HG02943 (cell line): ENCODE data around the gene SSC5D.

ENCODE experiments used
- ATAC-seq: cut with Tn5 transposase; IDR thresholded peaks from one replicate; pipeline ENCODE4 v1.9.1; 2021; ENCODE audit warnings: mild to moderate bottlenecking, low read depth, moderate library complexity; ENCODE audit not compliant: unreplicated experiment

Gene SSC5D

DNA sequence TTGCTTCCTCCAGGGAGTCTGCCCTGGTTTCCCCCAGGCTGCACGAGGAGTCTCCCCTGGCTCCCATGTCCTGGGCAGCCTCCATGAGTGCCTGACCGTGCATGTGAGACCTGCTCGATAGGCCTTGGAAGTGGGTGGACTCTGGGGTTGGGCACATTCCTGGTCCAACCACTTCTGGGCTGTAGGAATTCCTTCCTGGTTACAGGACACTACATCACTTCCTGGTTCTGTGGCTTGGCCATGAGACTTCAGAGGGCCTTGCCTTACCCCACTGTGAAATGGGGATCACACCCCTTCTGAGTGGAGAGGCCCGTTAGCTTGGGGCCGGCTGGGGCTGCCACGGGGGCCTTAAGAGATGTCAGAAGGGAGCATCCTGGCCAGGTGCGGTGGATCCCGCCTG lies 15.8 kb upstream of the SSC5D start:
- ATAC-seq = no peak

DNA sequence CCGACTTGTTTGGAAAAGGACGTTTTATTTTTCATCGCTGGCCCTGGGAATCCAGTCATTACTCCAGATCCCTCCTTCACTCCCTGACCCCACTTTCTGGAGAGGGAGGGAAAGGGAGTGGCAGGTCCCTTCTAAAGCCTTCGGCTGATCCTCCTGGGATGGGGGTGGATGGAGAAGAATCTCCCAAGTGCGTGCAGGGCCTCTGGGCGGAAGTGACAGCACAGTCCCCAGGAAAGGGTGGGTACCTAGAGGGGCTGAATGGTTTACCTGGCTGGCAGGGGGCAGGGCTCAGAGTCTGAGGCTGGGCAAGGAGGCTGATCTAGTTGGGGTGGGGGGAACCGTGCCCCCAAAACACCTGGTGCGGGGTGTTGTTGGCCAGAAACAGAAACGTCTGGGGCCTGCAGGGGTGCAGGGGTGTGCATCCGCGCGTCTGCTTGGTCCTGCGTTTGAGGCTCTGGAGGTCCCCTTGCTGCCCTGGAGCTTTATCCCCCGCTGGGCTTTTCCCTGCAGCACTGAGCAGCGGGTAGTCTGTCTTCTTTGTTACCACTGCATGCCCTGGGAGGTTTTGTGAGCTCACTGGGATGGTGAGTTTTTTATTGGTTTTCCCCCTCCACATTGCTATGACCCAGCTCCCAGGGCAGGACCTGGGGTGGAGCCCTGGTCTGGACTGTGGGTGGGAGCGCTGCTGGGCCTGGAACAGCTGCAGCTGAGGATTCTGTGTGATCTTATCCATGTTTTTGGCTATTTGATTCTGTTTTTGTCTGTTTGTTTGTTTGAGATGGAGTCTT lies 14.8 kb upstream of the SSC5D start:
- ATAC-seq = no peak

DNA sequence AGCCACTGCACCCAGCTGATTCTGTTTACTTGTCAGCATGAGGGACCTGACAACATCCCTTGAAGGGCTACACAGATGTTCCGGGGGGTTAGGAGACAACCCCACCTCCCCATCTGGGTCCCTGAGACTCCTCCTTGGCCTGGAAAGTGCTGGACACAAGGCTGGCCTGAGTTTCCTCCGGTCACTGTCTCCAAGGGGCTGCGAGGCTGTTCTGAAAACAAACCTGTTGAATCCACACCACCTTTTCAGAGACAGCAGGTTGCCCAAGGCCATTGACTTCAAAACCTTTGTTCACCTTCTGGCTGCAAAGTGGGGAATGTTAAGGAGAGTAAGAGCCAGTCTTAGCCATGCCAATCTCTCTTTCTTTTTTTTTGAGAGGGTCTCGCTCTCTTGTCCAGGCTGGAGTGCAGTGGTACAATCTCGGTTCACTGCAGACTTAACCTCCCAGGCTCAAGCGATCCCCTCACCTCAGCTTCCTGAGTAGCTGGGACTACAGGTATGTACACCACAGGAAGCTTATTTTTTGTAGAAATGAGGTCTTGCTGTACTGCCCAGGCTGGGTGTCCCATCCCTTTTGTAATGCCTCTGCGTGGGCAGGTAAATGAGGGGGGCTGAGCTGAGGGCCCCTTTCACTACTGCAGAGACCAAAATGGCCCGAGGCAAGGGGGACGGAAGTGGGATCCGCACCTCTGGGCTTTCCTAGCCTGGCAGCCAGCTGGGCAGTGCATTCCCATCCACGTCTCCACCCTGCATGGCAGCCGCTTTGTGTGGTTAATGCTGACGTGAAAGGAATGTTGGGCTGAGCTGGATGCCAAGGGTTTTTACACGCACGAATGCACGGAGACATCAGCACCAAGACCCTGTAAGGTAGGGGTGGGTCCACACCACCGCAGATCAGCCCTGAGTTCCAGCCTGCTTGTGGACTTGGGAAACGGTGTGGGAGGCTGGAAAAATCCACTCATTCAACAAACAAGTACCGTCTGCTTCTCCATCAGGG lies 13.7 kb upstream of the SSC5D start:
- ATAC-seq = no peak

DNA sequence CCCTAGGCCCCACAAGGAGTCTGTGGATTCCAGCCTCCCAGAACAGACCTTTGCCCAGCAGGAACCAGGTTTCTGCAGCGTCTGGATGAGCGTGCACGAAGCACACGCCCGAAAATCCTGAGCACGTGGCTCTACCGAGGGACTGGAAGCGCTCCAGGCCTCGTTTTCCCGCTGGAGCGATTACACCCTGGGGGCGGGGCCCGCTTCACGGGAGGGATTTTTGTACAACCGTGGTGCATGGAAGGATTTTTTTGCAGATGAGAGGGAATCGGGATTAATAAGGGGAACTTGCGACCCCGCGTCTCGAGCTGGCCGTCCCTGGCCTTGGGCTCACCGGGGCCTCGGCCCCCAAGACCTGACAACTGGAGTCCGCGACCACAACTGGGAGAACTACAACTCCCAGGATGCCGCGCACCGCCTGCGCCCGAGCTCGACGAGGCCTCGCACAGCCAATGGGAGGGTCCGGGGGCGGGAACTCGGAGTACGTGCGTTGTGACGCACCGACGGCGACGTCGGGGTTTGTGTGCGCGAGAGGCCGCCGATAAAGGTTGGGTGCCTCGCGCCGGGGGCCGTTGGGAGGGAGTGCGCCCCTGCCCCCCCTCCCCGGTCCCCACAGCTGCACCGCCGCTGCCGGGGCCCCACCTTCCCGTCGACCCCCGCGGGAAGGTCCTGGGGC lies 12.0 kb upstream of the SSC5D start, which contains the start of gene ZNF628:
ZNF628 (plus strand) TSS at position 518 of the 676 bp plus-strand sequence. CDS start 3,294 bp downstream, outside the sequence.
- ATAC-seq = peak; percentile 92

DNA sequence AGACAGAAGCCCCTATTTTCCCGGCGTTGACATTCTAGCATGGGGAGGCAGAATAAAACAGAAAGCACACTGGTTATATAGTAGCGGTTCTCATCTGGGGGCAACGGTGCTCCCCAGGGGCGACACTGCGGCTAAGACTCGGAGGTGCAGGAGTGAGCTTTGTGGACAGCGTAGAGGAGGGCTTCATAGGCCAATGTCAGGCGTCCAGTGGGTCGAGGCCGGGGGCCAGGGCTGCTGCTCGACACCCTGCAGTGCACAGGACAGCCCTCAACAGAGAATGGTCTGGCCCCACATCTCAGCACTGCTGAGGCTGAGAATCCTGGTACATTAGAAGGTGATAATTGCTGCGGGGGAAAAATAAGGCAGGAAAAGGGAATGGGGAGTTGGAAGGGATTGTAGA lies 10.3 kb upstream of the SSC5D start:
- ATAC-seq = no peak

DNA sequence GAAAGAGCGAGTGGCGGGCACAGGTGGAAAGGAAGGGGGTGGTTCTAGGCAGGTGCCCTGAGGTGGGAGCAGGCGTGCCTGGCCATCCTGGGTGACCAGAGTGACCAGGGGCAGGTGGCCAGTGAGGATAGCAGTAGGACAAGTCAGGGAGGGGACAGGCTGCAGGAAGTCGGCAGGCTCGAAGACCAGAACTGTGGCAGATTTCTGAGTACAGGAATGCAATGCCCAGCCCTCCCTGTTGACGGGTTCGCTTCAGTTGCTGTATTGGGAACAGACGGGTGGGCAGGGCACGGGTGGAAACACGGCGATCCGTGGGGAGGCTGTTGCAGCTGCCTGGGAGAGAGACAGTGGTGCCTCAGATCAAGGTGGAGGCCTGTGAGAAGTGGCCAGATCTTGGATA lies 9.9 kb upstream of the SSC5D start:
- no peak for ATAC-seq

DNA sequence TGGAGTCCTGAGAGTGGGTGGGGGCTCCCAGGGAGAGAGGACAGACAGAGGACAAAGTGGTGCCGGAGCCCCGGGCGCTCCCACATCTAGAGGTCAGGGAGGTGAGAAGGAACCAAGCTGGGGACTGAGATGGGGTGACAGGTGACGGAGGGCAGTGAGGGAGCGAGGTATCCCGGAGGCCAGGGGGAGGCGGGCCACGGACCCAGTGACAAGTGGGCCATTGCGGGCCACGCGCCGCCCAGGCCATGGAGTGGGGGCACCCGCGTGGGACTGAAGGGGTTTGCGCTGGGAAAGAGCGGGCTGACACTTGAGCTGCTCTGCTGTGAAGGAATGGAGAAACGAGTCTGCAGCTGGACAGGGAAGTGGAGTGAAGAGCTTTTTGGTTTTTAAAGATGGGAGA lies 9.2 kb upstream of the SSC5D start:
- no peak for ATAC-seq

DNA sequence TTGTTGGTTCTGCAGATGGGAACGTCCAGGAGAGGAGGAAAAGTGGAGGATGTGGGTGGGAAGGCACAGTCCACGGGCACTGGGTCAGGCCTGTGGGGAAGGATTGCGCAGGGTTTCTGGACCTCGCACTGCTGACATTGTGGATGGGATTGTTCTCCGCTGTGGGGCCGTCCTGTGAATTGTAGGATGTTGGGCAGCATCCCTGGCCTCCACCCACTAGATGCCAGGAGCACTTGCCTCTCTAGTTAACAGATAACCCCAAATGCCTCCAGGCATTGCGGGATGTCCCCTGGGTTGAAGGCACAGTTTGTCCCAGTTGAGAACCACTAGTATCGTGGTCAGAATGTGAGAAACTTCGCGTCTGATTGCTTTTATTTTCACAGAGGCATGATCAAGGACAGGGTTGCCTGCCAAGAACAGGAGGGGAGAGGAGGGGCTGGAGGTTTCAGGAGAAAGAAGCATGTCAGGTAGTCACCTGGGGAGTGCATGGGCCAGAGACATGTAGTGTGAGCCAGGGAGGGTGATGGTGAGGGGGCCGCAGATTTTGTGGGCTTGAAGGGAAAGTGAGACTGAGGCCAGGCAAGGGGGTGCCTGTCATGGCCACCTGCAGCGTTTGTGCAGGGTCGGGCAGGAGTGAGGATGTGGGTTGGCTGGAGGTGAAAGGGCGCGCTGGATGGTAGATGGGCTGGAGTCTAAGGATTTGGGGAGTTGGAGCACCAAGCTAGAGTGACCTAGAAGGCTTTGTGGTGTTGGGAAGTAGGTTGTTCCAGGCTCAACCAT lies 8.6 kb upstream of the SSC5D start:
- ATAC-seq = no peak

DNA sequence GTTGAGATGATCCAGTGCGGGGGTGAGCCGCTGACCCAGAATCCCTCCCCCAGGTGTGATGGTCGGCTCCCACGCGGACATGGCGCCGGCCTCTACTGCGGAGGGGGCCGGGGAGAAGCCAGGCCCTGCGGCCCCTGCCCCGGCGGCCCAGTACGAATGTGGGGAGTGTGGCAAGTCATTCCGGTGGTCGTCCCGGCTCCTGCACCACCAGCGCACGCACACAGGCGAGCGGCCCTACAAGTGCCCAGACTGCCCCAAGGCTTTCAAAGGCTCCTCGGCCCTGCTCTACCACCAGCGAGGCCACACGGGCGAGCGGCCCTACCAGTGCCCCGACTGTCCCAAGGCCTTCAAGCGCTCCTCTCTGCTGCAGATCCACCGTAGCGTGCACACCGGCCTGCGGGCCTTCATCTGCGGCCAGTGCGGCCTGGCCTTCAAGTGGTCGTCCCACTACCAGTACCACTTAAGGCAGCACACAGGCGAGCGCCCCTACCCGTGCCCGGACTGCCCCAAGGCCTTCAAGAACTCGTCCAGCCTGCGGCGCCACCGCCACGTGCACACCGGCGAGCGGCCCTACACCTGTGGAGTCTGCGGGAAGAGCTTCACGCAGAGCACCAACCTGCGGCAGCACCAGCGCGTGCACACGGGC lies 7.0 kb upstream of the SSC5D start:
- ATAC-seq = no peak

DNA sequence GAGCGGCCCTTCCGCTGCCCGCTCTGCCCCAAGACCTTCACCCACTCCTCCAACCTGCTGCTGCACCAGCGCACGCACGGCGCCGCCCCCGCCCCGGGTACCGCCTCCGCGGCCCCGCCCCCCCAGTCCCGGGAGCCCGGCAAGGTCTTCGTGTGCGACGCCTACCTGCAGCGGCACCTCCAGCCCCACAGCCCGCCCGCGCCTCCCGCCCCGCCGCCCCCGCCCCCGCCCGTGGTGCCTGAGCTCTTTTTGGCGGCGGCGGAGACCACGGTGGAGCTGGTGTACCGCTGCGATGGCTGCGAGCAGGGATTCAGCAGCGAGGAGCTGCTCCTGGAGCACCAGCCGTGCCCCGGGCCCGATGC lies 6.5 kb upstream of the SSC5D start:
- ATAC-seq = no peak

DNA sequence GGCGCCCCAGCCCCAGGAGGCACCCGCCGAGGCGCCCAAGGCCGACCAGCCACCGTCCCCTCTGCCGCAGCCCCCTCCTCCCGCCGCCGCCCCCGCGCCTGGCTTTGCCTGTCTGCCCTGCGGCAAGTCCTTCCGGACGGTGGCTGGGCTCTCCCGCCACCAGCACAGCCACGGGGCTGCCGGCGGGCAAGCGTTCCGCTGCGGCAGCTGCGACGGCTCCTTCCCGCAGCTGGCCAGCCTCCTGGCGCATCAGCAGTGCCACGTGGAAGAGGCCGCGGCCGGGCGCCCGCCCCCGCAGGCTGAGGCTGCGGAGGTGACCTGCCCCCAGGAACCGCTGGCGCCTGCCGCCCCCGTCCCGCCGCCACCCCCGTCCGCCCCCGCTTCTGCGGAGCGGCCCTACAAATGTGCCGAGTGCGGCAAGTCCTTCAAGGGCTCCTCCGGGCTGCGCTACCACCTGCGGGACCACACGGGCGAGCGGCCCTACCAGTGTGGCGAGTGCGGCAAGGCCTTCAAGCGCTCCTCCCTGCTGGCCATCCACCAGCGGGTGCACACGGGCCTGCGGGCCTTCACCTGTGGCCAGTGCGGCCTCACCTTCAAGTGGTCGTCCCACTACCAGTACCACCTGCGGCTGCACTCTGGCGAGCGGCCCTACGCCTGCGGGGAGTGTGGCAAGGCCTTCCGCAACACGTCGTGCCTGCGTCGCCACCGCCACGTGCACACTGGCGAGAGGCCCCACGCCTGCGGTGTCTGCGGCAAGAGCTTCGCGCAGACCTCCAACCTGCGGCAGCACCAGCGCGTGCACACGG lies 5.9 kb upstream of the SSC5D start:
- no peak for ATAC-seq

DNA sequence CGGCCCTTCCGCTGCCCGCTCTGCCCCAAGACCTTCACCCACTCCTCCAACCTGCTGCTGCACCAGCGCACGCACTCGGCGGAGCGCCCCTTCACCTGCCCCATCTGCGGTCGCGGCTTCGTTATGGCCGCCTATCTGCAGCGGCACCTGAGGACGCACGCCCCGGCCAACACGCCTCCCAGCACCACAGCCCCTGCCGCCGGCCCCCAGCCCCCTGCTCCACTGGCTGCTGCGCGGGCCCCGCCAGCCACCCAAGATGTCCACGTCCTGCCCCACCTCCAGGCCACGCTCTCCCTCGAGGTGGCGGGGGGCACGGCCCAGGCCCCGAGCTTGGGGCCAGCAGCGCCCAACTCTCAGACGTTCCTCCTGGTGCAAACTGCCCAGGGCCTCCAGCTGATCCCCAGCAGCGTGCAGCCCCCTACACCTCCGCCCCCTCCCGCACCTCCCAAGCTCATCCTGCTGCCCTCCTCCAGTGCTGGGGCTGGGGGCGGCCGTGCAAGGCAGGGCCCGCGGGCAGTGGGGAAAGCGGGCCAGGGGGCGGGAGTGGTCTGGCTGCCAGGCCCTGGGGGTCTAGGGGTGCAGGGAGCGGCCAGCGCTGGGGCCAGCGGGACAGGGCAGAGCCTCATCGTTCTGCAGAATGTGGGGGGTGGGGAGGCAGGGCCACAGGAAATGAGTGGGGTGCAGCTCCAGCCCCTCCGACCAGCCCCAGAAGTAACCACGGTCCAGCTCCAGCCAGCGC lies 5.1 kb upstream of the SSC5D start:
- no peak for ATAC-seq

DNA sequence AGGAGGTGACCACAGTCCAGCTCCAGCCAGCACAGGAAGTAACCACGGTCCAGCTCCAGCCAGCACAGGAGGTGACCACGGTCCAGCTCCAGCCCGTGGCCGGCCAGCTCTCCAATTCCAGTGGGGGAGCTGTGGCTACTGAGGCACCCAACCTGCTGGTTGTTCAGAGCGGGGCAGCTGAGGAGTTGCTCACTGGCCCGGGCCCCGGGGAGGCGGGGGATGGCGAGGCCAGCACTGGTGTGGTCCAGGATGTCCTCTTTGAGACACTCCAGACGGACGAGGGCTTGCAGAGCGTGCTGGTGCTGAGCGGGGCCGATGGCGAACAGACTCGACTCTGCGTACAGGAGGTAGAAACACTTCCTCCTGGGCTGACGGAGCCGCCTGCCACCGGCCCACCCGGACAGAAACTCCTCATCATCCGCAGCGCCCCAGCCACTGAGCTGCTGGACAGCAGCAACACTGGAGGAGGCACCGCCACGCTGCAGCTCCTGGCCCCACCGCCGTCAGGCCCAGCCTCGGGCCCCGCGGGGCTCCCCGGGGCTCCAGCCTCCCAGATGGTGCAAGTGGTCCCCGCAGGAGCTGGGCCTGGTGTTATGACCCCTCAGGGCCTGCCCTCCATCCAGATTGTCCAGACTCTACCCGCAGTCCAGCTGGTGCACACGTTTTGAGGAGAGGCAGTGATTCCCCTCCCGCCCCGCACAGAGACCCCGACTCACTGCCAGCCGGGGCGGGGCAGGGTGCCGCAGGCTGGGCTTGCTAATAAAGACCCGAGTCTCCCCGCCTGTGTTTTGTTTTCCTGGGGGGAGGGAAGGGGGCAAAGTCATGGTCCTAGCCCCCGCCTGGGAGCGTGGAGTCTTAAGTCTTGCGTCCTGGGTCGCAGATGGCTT lies 4.3 kb upstream of the SSC5D start:
- ATAC-seq = no peak

DNA sequence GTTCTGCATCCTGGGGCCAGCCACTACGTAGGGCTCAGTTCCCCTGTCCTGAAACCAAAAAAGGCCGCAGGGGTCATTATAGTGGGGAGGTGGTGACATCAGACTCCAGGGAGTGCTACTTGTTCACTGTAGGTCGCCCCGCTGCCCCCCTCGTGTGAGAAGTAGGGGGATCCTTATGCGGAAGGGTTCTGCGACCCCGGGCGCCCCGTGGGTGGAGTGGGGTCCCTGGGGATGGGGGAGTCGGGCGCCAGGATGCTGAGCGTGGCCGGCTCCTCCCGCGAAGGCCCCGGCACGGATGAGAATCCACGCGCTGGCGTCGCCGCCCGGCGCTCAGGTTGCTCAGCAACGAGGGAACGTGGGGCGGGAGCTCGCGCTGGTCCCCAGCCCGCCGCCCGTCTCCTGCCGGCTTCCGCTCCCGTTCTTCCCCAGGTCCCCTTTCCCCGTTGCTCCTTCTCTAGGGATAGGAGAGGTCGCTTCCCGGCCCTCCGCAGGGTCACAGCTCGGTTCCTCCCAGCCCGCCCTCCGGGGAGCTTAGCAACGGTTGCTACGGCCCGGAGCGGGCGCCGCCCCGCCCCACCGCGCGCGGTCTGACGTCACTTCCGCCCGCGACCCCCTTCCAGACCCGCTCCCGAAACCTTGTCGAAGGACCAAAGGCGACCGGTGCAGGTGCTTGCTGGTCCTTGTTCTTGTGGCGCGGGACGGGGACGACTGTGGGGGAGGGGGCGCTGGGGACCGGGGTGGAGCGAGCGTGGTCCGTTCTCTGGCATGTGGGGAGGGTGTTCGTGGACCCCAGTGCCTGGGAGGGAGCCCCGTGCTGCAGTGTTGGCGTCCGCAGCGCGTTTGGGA lies 3.4 kb upstream of the SSC5D start, which contains the start of gene NAT14:
NAT14 (plus strand) TSS at position 596 of the 846 bp plus-strand sequence. CDS start 521 bp downstream, outside the sequence.
- ATAC-seq = no peak

DNA sequence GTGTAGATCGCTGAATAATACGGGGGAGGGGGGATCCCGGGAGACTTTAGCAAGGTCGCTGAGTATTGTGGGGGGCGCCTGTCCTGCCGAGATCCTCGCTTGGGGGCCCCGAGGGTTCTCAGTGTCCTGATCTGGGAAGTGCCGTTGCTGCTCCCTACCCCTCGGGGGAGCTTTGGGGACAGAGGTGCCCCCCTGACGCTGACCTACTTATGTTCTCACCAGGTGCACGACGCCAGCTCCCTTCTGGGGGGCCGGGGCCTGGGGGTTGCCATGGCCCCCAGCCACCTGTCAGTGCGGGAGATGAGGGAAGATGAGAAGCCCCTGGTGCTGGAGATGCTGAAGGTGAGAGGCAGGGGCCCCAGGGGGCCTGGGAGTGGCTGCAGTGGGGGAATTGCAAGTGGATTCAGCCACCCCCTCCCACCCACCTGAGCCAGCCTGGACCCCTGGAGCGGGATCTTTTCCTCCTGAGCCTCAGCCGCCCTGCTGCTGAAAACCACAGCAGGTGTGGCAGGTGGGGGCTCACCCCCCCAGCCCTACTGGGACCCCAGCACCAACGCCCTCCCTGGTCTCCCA lies 2.7 kb upstream of the SSC5D start:
- ATAC-seq = no peak
